WERI-Rb-1 (cell line): ENCODE data around the gene CASZ1.

Experiments used
- DNase-seq: peaks from one replicate; pipeline ENCODE4 v3.0.0-alpha.2; 2020
- H3K27ac ChIP-seq: fragments of 250-450 bp; sonication (Bioruptor Pico); 2 replicates; pipeline ENCODE4 v1.5.1; 2020; ENCODE audit warnings: mild to moderate bottlenecking, moderate library complexity
- H3K27me3 ChIP-seq: fragments of 250-450 bp; sonication (Bioruptor Pico); 2 replicates; pipeline ENCODE4 v1.5.1; 2021; ENCODE audit warnings: mild to moderate bottlenecking, low read depth, moderate library complexity; ENCODE audit not compliant: insufficient read depth, severe bottlenecking
- H3K36me3 ChIP-seq: fragments of 250-450 bp; sonication (Bioruptor Pico); 2 replicates; pipeline ENCODE4 v1.5.1; 2020; ENCODE audit warnings: mild to moderate bottlenecking, moderate library complexity
- H3K4me3 ChIP-seq: 2 replicates; pipeline ENCODE4 v1.5.1; 2011; ENCODE audit warnings: low read depth, mild to moderate bottlenecking, control low read depth, low read length
- H3K9me3 ChIP-seq: fragments of 250-450 bp; sonication (Bioruptor Pico); 2 replicates; pipeline ENCODE4 v1.5.1; 2021; ENCODE audit warnings: mild to moderate bottlenecking, moderate library complexity; ENCODE audit not compliant: severe bottlenecking
- CTCF ChIP-seq: IDR thresholded peaks from 2 replicates; pipeline ENCODE4 v1.5.1; 2011; ENCODE audit warnings: low read depth, mild to moderate bottlenecking, control low read depth, inconsistent platforms, low read length

CASZ1 gene

GRCh38 chr1:10765304-10765703 lies 31.1 kb downstream of the CASZ1 start:
- no peaks in the 10 kb centered on the region for H3K27me3 ChIP-seq
- H3K4me3 ChIP-seq, result no peak overlapping the region
- peaks cover 10% of the 10 kb centered on the region for H3K36me3 ChIP-seq
- H3K9me3 ChIP-seq, result no peaks in the 10 kb centered on the region
- TF ChIP-seq CTCF, result no peak
- DNase-seq, result no peak
- H3K27ac ChIP-seq, result no peak overlapping the region

GRCh38 chr1:10764296-10764798 lies 32.1 kb downstream of the CASZ1 start:
- no peaks in the 10 kb centered on the region for H3K27me3 ChIP-seq
- H3K27ac ChIP-seq, result no peak overlapping the region
- no peak for TF ChIP-seq CTCF

GRCh38 chr1:10762875-10763274 lies 33.6 kb downstream of the CASZ1 start:
- Histone ChIP-seq H3K27ac (no peak overlapping the region), H3K4me3 (no peak overlapping the region), H3K27me3 (no peaks in the 10 kb centered on the region), H3K9me3 (no peaks in the 10 kb centered on the region), H3K36me3 (peaks cover 27% of the 10 kb centered on the region)
- TF ChIP-seq CTCF, result no peak
- no peak for DNase-seq

More at GRCh38 chr1:10764296-10764798, 32.1 kb downstream of the CASZ1 start:
- peaks cover 19% of the 10 kb centered on the region for H3K36me3 ChIP-seq
- no peaks in the 10 kb centered on the region for H3K9me3 ChIP-seq
- no peak overlapping the region for H3K4me3 ChIP-seq
- DNase-seq, result no peak

GRCh38 chr1:10762153-10762523 lies 34.3 kb downstream of the CASZ1 start:
- Histone ChIP-seq H3K4me3 (no peak overlapping the region), H3K9me3 (no peaks in the 10 kb centered on the region), H3K36me3 (peaks cover 27% of the 10 kb centered on the region), H3K27ac (no peak overlapping the region), H3K27me3 (no peaks in the 10 kb centered on the region)
- TF ChIP-seq CTCF, result no peak
- no peak for DNase-seq

GRCh38 chr1:10761503-10762152 lies 34.8 kb downstream of the CASZ1 start:
- no peak for TF ChIP-seq CTCF
- H3K4me3 ChIP-seq, result no peak overlapping the region

More at GRCh38 chr1:10761503-10762152, 34.8 kb downstream of the CASZ1 start:
- no peak for DNase-seq
- Histone ChIP-seq H3K27ac (no peak overlapping the region), H3K36me3 (peaks cover 27% of the 10 kb centered on the region), H3K9me3 (no peaks in the 10 kb centered on the region), H3K27me3 (no peaks in the 10 kb centered on the region)
